IPS-18c (cell line): ENCODE data around the gene CROCC2.

Experiments
- H3K4me3 ChIP-seq: 2 replicates; pipeline ENCODE4 v1.7.0; 2013; ENCODE audit warnings: low read depth, mild to moderate bottlenecking, low read length, moderate library complexity; ENCODE audit not compliant: insufficient read depth
- H3K9me3 ChIP-seq: one replicate; pipeline ENCODE4 v1.6.1; 2013; ENCODE audit warnings: mild to moderate bottlenecking, low read length, moderate library complexity; ENCODE audit not compliant: control insufficient read depth, insufficient read depth

The CROCC2 gene

DNA sequence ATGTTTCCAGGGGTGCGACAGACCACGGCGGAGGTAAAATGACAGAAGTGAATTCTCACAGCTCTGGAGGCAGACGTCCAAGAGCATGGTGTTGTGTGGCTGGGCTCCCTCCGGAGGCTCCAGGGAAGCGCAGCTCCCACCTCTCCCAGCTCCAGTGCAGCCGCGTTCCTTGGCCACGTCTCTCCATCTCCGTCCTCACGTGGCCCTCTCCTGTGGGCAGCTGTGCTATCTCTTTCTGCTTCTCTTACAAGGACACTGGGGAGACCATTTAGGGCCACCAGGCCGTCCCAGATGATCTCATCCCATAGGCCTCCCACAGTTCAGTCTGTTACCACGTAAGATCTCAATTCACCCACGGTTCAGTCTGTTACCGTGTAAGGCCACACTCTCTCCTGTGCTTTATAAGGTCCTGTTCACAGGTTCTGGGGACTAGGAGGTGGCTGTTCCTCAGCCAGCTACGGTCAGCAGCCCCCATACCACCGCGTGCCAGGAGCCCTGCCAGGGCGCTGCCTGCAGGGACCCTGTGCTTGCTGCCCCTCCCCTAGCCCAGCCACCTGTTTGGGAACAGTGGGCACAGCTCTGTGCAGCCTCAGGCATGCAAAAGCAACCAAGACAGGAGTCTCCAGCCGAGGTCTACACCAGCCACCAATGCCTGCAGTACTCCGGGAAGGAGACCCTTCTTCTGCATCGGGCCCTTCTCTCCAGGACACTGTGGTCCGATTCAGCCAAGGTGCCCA lies 7.2 kb upstream of the CROCC2 start:
- Histone ChIP-seq H3K9me3 (peaks cover 2% of the 10 kb centered on the region), H3K4me3 (no peak overlapping the region)

DNA sequence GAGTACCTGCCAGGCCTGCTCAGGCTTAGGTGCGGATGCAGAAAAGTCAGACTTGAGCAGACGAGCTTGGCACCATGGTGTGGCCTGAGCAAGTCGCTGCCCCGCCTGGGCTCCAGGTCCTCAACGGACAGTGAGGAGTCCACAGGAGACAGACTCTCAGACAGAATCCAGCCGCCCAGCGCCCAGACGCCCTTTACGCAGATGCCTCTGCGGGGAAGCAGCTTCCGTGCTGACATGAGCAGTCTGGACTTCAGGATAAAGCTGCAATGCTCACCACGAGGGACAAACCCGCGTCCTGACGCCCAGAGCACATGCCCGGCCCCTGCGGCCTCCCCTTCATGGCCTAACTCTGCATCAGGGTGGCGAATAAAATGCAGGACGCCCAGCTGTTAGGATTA lies 6.7 kb upstream of the CROCC2 start:
- Histone ChIP-seq H3K4me3 (no peak overlapping the region), H3K9me3 (peaks cover 2% of the 10 kb centered on the region)

DNA sequence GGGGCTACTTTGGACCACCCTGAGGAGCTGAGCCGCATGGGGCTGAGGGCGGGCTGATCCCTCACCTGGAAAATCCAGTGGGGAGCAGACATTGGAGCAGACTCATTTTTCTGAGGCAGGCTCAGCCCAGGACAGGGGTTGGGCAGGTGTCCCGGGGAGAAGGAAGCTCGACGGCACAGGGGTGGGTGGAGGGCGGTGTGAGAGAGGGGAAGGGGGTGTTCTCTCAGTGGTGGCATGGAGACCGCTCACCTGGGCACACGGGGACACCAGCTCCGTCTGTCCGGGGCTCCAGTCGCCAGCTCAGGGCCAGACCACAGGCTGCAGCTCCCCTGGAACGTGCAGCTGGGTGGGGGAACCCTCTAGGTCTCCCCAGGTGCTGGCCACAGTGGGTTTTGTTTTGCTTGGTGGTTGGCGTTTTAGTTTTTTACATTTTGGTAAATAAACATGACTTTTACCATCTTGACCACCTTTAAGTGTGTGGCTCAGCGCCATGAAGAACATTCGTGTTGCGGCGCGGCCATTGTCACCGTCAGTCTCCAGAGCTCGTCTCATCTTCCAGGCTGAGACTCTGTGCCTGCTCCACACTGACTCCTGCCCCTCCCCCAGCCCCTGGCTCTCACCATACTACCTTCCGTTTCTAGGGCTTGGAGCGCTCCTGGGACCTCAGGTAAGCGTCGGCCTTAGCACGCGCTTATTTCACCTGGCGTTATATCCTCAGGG lies 5.8 kb upstream of the CROCC2 start:
- Histone ChIP-seq H3K9me3 (peaks cover 2% of the 10 kb centered on the region), H3K4me3 (no peak overlapping the region)

DNA sequence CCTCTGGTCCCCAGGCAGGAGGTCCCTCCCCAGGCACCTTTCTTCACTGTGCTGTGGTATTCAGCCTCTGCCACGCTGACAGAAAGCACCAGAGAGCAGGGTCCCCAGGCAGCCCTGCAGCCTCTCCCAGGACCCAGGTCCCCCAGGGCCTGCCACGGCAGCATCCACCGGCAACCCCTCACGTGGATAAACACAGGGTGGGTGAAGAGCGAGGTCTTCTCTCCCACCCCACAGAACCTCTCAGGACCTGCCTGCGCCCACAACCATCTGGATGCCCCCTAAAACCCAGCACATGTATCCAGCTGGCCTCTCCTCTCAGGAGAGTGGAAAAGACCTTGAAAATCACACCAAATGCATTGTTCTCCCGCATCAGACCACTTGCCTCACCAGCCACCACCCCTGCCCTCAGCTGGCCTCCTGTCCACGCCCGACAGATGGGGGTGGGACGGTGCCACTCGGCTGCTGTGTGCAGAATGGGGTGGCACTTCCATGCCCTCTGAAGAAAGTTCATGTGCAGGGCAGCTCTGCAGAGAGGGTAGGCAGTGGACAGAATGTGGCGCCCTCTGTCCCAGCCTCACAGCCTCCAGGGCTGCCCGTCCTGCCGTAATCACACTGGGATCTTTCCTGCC lies 4.0 kb upstream of the CROCC2 start:
- Histone ChIP-seq H3K9me3 (peaks cover 2% of the 10 kb centered on the region), H3K4me3 (no peak overlapping the region)

DNA sequence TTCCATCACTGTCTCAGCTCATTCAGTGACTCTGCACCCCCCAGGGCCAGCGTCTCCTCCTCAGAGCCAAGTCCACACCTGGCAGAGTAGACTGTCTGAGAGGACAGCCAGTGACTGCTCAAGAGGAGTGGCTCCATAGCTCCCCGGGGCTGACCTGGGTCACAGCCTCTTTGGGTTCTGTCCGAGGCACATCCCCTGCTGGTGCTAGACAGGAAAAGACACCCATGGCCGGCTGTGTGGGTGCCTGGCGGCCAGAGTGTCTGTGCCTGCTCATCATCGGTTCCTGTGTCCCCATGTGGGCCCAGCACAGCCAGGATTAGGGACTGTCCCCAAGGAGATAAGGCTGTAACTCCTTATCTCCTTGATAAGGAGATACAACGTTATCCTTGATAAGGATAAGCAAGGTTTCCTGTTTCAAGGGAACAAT lies 3.5 kb upstream of the CROCC2 start:
- Histone ChIP-seq H3K4me3 (no peak overlapping the region), H3K9me3 (peaks cover 2% of the 10 kb centered on the region)

DNA sequence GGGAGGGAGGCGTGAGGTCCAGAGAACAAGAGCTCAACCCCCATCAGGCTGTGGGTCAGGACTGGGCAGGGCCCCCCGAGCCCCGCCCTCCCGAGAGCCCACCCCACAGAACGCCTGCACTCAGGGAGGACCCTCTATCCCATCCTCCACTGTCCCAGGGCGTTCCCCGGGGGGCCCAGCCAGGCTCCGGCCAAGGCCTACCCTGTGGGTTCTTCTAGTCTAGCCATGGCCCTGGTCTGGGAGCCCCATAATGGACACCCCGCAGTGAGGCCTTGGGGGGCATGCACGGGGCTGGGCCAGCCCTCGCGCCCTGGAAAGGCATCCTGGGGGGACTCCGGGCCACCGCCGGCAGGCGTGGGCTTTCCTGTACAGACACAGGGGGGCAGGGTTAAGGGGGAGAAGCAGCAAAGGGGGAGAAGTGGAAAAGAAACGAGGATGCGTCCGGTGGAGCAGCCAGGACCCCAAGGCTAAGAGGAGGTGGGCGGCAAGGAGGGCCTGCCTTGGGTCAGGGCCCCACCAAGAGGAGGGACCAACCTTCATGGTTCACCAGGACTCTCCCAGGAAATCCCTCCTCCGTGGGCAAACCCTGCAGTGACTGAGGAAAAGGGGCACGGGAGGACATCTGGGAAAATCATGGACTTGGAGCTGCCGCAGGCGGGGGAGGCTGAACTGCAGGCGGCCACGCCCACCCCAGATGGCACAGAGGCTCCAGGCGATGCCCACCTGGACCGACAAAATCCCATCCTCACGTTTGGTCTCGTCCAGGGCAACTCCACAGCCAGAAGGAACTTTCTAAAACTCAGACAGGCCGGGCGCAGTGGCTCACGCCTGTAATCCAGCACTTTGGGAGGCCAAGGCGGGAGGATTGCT lies 2.7 kb upstream of the CROCC2 start:
- Histone ChIP-seq H3K9me3 (no peaks in the 10 kb centered on the region), H3K4me3 (no peak overlapping the region)

DNA sequence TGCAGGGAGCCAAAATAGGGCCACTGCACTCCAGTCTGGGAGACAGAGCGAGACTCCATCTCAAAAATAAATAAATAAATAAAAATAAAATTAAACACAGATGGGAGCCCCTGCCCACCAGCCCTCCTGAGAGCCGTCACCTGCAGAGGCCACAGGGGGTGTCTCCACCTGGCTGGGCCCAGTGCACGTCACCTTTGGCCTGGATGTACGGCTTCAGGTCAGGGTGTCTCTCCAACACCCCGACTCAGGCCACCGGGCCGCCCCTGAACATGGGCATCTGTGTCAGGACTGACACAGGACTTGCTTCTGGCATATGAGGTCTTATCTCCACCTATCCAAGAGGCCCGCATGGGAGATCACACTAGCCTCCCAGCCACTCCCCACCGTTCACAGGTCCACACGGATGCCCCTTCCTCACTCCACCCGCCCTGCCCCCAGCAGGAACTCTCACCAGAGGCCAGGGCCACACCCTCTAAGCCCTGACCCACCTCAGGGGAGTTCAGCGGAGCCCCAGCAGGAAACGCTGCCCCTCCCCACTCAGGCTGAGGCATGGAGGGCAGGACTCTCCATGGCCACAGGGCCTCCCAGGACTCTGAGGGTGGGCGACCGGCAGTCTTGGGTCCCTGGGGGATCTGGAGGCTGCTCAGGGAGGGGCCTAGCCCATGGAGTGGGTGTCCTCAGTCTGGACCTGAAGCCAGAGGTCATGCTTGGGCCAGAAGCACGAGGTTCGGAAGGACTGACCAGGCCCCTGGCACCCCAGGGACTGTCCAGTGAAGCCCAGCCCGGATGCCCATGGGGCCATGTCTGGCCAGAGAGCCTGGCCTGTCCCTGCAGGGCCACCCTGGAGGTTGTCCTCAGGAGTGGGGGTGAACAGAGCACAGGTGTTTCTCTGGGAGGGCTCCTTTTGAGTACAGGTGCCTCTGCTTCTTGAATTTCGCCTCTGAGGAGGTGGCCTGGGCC lies 1.6 kb upstream of the CROCC2 start:
- Histone ChIP-seq H3K4me3 (no peak overlapping the region), H3K9me3 (no peaks in the 10 kb centered on the region)

DNA sequence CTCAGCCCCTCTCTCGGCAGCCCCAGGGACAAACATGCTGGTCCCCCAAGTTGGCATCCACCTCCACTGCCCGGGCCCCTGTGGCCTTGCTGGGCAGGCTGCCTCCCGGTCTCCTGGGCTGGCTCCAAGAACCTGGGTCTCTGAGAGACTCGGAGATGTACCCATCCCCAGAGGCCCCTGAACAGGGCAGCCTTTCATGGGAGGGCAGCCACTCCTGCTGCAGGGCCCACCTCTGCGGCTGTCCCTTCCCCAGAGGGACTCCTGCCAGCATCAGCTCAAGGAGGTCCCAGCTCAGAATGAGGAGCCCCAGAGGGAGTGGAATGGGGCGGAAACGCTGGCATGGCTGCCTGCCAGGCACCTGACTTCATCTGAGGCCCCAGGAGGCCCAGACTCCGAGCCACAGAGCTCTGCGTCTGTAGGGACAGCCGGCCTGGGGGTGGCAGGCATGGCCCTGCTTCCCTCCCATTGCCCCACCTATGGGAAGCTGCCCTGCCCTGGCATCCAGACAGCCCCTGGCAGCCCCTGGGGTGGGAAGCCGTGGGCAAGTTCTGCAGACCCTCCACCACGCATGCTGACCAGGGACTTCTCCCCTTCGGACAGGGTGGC lies 857 bp upstream of the CROCC2 start:
- no peak overlapping the region for H3K4me3 ChIP-seq
- H3K9me3 ChIP-seq = no peaks in the 10 kb centered on the region

DNA sequence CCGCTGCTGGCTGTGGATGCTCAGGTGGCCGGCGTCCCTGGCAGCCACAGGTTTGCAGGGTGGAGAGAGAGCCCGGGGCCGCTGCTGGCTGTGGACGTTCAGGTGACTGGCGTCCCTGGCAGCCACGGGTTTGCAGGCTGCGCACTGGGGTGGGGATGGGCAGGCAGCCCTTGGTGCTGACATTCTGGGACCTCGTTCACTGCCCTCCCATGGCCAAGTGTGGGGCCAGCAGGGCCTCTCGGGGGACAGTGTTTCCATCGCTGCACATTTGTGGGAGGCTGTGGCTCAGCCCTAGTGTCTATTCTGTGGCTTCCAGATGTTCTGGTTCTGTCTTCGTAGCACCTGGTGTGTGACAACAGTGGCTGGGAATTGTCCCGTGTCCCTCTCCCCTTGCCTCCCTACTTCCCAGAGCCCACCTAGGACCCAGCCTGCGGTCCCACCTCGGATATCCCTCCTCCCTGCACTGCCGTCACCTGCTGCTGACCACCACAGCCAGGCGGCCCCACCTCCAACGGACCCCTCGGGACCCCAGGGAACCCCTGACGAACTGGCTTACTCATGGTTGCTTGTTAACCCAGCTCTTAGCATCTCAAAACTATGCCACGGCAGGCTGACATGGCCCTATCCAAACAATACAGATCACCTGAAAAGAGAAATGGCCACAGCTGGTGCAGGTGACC lies 915 bp downstream of the CROCC2 start:
- no peaks in the 10 kb centered on the region for H3K9me3 ChIP-seq
- H3K4me3 ChIP-seq = no peak overlapping the region

DNA sequence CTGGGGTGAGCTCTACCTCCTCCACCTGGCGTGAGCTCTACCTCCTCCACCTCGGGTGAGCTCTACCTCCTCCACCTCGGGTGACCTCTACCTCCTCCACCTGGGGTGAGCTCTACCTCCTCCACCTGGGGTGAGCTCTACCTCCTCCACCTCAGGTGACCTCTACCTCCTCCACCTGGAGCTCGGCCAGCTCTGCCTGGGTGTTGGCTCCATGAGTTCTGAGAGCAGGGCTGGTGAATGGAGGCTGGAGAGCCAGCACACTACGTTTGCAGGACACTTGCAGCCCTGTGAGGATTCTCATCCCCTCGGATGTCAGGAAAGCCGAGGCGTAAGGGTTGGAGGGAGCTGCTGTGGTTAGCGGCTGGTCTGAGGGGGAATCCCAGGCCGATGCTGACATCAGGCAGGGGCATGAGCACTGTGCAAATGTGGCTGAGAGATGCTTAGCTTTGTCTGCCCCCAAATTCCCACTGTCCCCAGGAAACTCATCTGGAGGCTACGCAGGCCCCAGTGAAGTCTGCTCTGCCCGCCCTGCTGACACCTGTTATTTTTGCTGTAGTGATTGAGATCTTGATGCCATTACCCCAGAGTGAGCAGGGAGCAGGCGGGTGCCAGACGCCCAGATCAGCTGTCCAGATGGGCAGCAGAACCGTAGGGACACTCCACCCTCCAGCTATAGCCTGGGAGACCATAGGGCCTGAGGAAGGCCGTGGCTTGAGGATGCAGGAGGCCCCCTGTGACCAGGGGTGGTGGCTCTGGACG lies 3.3 kb downstream of the CROCC2 start:
- H3K9me3 ChIP-seq = no peaks in the 10 kb centered on the region
- H3K4me3 ChIP-seq = no peak overlapping the region

DNA sequence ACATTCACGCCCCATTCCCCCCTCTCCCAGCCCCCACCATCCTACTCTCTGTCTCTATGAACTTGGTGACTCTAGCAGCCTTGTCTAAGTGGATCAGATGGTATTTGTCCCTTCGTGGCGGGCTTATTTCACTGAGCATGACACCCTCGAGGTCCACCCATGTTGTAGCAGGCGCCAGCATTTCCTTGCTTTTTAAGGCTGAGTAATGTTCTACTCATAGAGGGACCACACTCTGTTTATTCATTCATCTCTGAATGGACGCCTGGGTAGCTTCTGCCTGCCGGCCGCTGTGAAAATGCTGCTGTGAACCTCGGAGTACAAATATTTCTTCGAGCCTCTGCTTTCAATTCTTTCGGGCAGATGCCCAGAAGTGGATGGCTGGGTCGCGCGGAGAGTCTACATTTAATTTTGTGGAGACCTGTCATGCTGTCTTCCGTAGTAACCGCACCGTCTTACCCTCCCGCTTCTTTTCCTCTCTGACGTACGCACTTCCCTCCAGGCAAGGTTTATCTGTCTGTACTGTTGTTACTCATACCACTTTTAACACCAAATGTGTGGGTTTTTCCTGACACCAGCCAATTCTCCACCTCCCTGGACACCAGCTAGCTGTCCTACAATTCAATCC lies 5.6 kb downstream of the CROCC2 start:
- Histone ChIP-seq H3K9me3 (no peaks in the 10 kb centered on the region), H3K4me3 (no peak overlapping the region)

DNA sequence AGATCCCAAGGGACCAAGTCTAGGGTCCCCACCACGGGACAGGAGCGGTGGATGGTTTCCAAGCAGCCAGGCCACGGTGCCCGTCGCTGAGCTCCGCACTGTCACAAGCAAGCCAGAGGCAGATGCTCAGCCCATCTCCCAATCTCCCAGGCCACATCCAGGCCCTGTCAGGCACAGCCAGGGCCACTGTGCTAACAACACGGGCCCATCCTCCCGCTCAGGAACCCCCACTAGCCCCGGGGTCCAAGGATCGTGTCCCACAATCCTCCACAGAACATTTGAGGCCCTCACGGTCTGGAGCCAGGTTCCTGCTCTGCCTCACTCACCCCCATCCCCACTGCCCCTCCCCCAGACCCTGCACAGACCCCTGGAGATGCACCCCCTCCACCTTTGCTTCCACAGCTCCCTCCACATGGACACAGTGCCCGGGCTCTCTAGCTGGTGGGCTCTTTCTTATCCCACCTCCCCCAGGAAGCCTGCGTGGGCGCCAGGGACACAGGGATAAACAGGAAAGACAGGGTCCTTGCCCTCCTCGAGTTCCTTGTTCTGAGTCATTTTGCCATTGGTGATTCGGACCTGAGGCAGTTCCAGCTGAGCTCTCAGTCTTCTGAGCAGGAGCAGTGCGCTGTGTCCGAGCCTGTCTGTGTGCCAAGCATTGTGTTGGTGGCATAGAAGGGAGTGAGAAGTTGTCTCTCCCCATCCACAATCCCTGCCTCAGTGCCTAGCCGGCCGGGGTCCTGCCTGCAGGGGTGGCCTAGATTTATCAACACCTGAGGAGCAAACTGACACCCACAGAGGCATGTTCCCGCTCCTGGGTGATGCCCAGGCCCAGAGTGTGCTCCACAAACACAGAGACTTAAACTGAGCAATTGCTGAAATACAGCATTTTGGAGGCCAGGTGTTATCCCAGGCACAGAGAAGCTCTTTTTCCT lies 7.0 kb downstream of the CROCC2 start:
- no peaks in the 10 kb centered on the region for H3K9me3 ChIP-seq
- no peak overlapping the region for H3K4me3 ChIP-seq

DNA sequence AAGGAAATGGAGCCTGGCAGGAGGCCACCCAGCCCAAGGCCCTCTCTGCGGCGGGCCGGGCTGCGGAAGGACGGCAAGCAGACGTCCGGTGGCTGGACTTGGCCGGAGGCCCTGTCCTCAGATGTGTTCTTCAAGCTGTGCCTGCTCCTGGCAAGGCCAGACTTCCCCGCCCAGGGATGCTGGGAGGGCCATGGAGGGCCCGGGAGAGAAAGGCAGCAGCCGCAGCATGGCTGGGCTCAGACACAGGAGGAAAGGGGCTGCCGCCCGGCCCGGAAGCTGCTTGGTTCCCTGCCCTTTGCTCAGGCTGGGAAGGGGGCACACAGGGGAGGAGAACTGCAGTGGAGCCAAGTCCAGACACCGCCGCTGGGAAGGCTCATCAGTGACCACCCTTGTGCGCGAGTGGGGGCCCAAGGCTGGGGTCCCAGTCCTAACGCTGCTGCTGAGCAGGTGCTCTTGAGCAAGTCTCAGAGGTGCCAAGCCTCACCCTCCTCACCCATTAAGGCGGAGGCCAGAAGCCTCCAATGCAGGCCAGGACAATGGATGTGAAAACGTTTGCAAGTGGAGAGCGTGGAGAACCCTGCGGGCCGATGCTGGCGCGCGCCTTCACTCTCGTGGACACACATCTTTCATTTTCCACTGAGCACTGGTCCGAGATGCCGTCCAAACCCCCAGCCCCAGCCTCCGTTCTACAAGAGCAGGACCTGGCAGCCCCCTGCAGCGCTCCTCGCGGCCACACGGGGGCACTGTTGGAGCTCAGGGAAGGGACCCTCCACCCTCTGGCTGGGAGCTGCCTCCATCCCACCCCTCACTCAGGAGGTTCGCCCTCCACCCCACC lies 7.9 kb downstream of the CROCC2 start:
- Histone ChIP-seq H3K4me3 (no peak overlapping the region), H3K9me3 (no peaks in the 10 kb centered on the region)
